Measurements from ENCODE around the gene IL12RB1.
"Not testable (repeated sequence)": the region's sequence is repeated elsewhere in the genome, so short reads cannot be mapped to it uniquely, and the experiment has no call there.

GRCh38 chr19:18031401-18031800 lies 55.3 kb downstream of the IL12RB1 start:
- not testable (repeated sequence) for TF ChIP-seq CTCF, POLR2A (IDR thresholded peaks at IDR 0.05)

All from lower leg skin (tissue), 3 donors.